ENCODE results near the gene GPR107.
"Not testable (repeated sequence)": the region's sequence is repeated elsewhere in the genome, so short reads cannot be mapped to it uniquely, and the experiment has no call there.

The GPR107 gene

GRCh38 chr9:130015353-130016019 lies 38.2 kb upstream of the GPR107 start:
- no peak overlapping the region for H3K4me3 ChIP-seq (ENCODE audit: low read length)
- DNase-seq (ENCODE audit: low read depth): no peak
- TF ChIP-seq CTCF (conservative IDR thresholded peaks at IDR 0.05; ENCODE audit: low read length): no peak

- TF ChIP-seq CTCF (conservative IDR thresholded peaks at IDR 0.05; ENCODE audit: low read length): no peak
- no peak overlapping the region for H3K4me3 ChIP-seq (ENCODE audit: low read length)
- no peak for DNase-seq (ENCODE audit: low read depth)
These were observed 36.6 kb upstream of the GPR107 start for GRCh38 chr9:130017076-130017475.

- not testable (repeated sequence) for H3K4me3 ChIP-seq (ENCODE audit: low read length); DNase-seq (ENCODE audit: low read depth)
These were observed 36.2 kb upstream of the GPR107 start for GRCh38 chr9:130017510-130017909.

GRCh38 chr9:130018265-130018664 lies 35.4 kb upstream of the GPR107 start:
- no peak for DNase-seq (ENCODE audit: low read depth)

GRCh38 chr9:130020618-130021017 lies 33.1 kb upstream of the GPR107 start:
- DNase-seq (ENCODE audit: low read depth): peak; percentile 79

More at GRCh38 chr9:130018265-130018664, 35.4 kb upstream of the GPR107 start:
- TF ChIP-seq CTCF (conservative IDR thresholded peaks at IDR 0.05; ENCODE audit: low read length): no peak
- H3K4me3 ChIP-seq (ENCODE audit: low read length): no peak overlapping the region

GRCh38 chr9:130021123-130021522 lies 32.6 kb upstream of the GPR107 start:
- no peak for DNase-seq (ENCODE audit: low read depth)
- H3K4me3 ChIP-seq (ENCODE audit: low read length): no peak overlapping the region
- TF ChIP-seq CTCF (conservative IDR thresholded peaks at IDR 0.05; ENCODE audit: low read length): no peak

More at GRCh38 chr9:130020618-130021017, 33.1 kb upstream of the GPR107 start:
- no peak overlapping the region for H3K4me3 ChIP-seq (ENCODE audit: low read length)
- no peak for TF ChIP-seq CTCF (conservative IDR thresholded peaks at IDR 0.05; ENCODE audit: low read length)

GRCh38 chr9:130021842-130022241 lies 31.9 kb upstream of the GPR107 start:
- DNase-seq (ENCODE audit: low read depth); H3K4me3 ChIP-seq (ENCODE audit: low read length): not testable (repeated sequence)

- DNase-seq (ENCODE audit: low read depth): no peak
- TF ChIP-seq CTCF (conservative IDR thresholded peaks at IDR 0.05; ENCODE audit: low read length): no peak
- no peak overlapping the region for H3K4me3 ChIP-seq (ENCODE audit: low read length)
These were observed 31.1 kb upstream of the GPR107 start for GRCh38 chr9:130022566-130023143.
